ENCODE results near the gene TRNP1.

The TRNP1 gene

DNA sequence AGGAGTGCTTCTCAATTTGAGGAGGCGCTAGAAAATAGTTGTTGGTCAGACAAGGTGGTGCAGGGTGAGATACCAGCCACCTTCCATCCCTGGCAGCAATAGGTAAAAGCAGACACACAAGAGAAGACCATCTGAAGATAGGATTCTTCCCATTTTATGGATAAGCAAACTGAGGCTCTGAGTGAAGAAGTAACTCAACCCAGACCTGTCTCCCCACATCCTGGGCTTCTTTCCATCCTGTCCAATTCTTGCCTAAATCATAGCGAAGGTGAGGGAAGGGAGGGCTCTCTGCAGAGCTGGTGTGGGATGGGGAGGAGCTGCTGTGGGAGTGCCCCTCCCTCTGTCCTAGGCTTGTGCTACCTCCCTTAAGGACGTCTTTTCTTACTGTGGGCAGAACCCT is 21.9 kb upstream of the TRNP1 start:
- no peak overlapping the region for H3K4me3 ChIP-seq (ENCODE audit: severe bottlenecking)
- ATAC-seq (ENCODE audit: low read depth) (no peak), DNase-seq (ENCODE audit: low spot score) (no peak)
- H3K9me3 ChIP-seq (ENCODE audit: severe bottlenecking) = no peaks in the 10 kb centered on the region
- TF ChIP-seq, protein P1, sequence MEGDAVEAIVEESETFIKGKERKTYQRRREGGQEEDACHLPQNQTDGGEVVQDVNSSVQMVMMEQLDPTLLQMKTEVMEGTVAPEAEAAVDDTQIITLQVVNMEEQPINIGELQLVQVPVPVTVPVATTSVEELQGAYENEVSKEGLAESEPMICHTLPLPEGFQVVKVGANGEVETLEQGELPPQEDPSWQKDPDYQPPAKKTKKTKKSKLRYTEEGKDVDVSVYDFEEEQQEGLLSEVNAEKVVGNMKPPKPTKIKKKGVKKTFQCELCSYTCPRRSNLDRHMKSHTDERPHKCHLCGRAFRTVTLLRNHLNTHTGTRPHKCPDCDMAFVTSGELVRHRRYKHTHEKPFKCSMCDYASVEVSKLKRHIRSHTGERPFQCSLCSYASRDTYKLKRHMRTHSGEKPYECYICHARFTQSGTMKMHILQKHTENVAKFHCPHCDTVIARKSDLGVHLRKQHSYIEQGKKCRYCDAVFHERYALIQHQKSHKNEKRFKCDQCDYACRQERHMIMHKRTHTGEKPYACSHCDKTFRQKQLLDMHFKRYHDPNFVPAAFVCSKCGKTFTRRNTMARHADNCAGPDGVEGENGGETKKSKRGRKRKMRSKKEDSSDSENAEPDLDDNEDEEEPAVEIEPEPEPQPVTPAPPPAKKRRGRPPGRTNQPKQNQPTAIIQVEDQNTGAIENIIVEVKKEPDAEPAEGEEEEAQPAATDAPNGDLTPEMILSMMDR (IDR thresholded peaks at IDR 0.05; ENCODE audit: poor library complexity, severe bottlenecking) = no peak
- H3K4me1 ChIP-seq (ENCODE audit: insufficient read depth, poor library complexity, severe bottlenecking) = no peaks in the 10 kb centered on the region
- no peaks in the 10 kb centered on the region for H3K36me3 ChIP-seq (ENCODE audit: low read depth)
- no peaks in the 10 kb centered on the region for H3K27me3 ChIP-seq (ENCODE audit: insufficient read depth, poor library complexity, severe bottlenecking)
- H3K27ac ChIP-seq (ENCODE audit: poor library complexity, severe bottlenecking) = no peak overlapping the region

DNA sequence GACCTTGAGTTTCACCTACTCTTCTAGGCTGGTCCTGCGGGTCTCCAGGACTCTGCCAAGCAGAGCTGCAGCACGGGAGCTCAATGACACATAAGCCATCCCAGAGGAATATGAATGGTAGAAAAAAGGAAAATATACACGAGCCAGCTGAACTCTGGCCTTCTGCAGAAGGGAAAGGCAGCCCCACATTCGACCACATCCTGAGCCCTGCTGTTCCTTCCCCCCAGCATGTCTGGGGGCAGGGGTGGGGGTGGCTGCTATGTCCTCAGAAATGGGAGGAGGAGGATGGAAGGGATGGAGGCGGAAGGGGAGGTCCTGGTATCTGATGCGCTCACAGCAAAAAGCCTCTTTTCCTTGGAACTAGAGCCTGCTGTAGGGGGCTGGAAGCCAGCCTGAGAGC is 21.1 kb upstream of the TRNP1 start:
- H3K4me3 ChIP-seq (ENCODE audit: severe bottlenecking) = no peak overlapping the region
- H3K4me1 ChIP-seq (ENCODE audit: insufficient read depth, poor library complexity, severe bottlenecking) = no peaks in the 10 kb centered on the region
- ATAC-seq (ENCODE audit: low read depth) = no peak
- H3K27ac ChIP-seq (ENCODE audit: poor library complexity, severe bottlenecking) = no peak overlapping the region
- H3K36me3 ChIP-seq (ENCODE audit: low read depth) = no peaks in the 10 kb centered on the region
- TF ChIP-seq, protein P1 (IDR thresholded peaks at IDR 0.05; ENCODE audit: poor library complexity, severe bottlenecking) = no peak
- no peaks in the 10 kb centered on the region for H3K27me3 ChIP-seq (ENCODE audit: insufficient read depth, poor library complexity, severe bottlenecking)
- no peaks in the 10 kb centered on the region for H3K9me3 ChIP-seq (ENCODE audit: severe bottlenecking)
- no peak for DNase-seq (ENCODE audit: low spot score)

DNA sequence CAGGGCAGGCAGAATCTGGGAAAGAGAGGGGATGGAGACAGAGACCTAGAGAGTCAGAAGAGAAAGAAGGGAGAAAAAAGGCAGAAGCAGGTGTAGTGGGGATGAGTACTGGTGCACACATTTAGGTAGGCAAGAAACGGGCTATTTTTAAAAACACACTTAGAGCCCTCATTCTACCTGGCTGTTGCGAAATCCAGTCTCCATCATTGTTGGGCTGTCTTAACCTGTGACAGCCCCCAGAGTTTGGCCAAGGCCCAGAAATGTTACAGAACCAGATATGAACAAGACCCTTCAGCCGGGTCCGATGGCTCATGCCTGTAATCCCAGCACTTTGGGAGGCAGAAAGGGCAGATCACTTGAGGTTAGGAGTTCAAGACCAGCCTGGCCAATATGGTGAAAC is 20.7 kb upstream of the TRNP1 start:
- no peaks in the 10 kb centered on the region for H3K9me3 ChIP-seq (ENCODE audit: severe bottlenecking)
- TF ChIP-seq, protein P1 (IDR thresholded peaks at IDR 0.05; ENCODE audit: poor library complexity, severe bottlenecking) = no peak
- no peaks in the 10 kb centered on the region for H3K27me3 ChIP-seq (ENCODE audit: insufficient read depth, poor library complexity, severe bottlenecking)
- H3K27ac ChIP-seq (ENCODE audit: poor library complexity, severe bottlenecking) = no peak overlapping the region
- no peaks in the 10 kb centered on the region for H3K4me1 ChIP-seq (ENCODE audit: insufficient read depth, poor library complexity, severe bottlenecking)
- no peak for DNase-seq (ENCODE audit: low spot score)
- H3K4me3 ChIP-seq (ENCODE audit: severe bottlenecking) = no peak overlapping the region
- no peak for ATAC-seq (ENCODE audit: low read depth)
- H3K36me3 ChIP-seq (ENCODE audit: low read depth) = no peaks in the 10 kb centered on the region

DNA sequence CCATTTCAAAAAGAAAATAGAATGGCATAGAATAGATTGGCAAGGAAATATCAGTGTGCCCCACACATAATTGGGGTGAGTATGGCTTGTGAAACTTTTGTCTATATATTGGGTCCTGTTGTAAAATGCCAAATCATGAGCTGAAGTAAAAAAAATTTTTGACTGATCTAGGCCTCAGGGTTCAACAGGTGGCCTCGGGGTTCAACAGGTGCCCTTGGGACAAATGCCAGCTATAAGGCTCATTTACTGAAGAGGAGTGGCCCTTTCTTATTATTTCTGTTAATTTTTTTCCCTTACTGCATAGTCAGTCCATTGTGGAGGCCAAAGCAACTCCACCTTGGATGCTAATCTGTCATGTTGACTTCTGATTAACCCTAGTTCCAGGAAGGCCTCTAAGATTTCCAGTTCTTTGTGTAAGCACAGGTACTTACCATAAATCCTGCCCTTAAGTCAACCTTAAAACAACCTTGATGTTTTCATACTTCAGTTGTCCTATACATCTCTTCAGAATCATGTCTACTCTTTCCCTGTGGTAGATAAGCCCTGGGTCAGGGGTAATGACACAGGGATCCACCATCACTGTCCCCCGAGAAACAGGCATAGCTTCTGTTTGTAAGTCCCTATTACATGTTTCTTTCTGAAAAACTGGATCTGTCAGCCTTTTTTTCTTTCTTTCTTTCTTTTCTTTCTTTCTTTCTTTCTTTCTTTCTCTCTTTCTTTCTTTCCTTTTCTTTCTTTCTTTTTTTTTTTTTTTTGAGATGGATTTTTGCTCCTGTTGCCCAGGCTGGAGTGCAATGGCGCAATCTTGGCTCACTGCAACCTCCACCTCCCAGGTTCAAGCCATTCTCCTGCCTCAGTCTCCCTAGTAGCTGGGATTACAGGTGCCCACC is 16.6 kb upstream of the TRNP1 start:
- Histone ChIP-seq H3K27ac (ENCODE audit: poor library complexity, severe bottlenecking) (no peak overlapping the region), H3K36me3 (ENCODE audit: low read depth) (no peaks in the 10 kb centered on the region), H3K27me3 (ENCODE audit: insufficient read depth, poor library complexity, severe bottlenecking) (no peaks in the 10 kb centered on the region), H3K4me1 (ENCODE audit: insufficient read depth, poor library complexity, severe bottlenecking) (no peaks in the 10 kb centered on the region), H3K9me3 (ENCODE audit: severe bottlenecking) (no peaks in the 10 kb centered on the region), H3K4me3 (ENCODE audit: severe bottlenecking) (no peak overlapping the region)
- TF ChIP-seq, protein P1 (IDR thresholded peaks at IDR 0.05; ENCODE audit: poor library complexity, severe bottlenecking) = no peak
- DNase-seq (ENCODE audit: low spot score) (no peak), ATAC-seq (ENCODE audit: low read depth) (no peak)

DNA sequence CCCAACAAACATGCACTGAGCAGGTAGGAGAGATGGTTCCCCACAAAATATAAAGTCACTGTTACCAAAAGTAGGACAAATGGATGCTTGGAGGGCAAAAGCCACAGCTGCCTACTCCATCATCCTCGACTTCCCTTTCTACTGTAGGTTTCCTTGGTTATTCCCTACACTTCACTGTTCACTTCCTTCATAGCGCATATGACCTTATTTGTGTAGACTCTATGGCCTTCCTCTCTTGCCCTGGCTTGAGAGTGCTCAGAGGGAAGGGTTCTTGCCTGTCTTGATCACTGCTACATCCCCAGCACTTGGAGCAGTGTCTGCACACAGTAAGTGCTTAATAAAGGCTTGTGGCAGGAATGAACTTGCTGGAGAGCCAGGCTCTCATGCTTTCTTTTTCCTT is 14.6 kb upstream of the TRNP1 start:
- TF ChIP-seq, protein P1 (IDR thresholded peaks at IDR 0.05; ENCODE audit: poor library complexity, severe bottlenecking) = no peak
- Histone ChIP-seq H3K27ac (ENCODE audit: poor library complexity, severe bottlenecking) (no peak overlapping the region), H3K36me3 (ENCODE audit: low read depth) (no peaks in the 10 kb centered on the region), H3K4me1 (ENCODE audit: insufficient read depth, poor library complexity, severe bottlenecking) (no peaks in the 10 kb centered on the region), H3K9me3 (ENCODE audit: severe bottlenecking) (no peaks in the 10 kb centered on the region), H3K4me3 (ENCODE audit: severe bottlenecking) (no peak overlapping the region), H3K27me3 (ENCODE audit: insufficient read depth, poor library complexity, severe bottlenecking) (no peaks in the 10 kb centered on the region)
- DNase-seq (ENCODE audit: low spot score) (no peak), ATAC-seq (ENCODE audit: low read depth) (no peak)

Measured in RWPE2 (cell line).